AG08396 (cell line): ENCODE data around the gene ADAMTS16.

ENCODE experiments used
- DNase-seq: peaks from one replicate; pipeline ENCODE4 v3.0.0; 2012; ENCODE audit warnings: low spot score, mixed read lengths

The ADAMTS16 gene

DNA sequence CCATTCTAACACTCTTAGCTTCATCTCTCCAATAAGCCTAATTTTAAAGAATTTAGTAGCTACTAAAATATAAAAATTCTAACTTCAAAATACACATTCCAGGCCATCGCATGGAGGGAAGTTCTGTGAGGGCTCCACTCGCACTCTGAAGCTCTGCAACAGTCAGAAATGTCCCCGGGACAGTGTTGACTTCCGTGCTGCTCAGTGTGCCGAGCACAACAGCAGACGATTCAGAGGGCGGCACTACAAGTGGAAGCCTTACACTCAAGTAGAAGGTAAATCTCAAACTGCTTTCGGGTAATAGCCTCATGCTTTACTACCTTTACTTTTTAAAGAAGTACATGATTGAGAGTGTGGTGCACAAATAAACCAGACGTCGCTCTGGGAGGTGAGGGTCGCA, 94.8 kb downstream of the ADAMTS16 start:
- no peak for DNase-seq

DNA sequence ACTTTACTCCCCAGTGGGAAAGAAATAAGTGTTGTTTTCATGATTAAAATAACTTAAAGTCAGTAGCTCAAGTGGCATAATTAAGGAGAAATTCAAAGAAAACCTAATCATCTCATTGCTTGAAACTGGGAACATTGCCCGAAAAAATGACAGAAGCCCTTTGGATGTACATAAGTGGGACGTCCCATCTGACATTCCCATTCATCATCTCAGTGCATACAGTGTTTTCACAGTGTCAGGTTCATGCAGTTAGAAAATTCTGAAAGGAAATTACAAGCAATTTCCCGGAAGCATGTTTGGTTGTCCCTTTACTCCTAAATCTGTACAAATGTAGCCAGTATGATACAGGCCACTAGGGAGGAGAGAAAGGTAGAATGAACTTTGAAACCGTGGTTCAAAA, 95.6 kb downstream of the ADAMTS16 start:
- no peak for DNase-seq

DNA sequence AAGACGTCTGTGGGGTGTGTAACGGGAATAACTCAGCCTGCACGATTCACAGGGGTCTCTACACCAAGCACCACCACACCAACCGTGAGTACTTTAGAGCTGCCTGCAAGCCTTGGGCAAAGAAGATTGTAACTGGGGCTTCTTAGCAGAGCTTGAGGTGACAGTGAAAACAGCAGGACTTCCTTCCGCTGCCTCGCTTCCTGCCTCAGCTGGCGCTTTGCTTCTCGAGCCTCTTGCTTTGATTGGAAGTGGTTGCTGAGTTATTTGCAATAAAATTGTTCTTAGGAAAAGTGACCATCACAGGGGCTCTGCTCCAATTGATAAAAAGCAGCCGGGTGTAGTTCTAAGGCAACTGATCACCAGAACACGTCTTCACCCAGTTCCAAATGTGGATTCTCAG, 99.1 kb downstream of the ADAMTS16 start:
- DNase-seq, result no peak

DNA sequence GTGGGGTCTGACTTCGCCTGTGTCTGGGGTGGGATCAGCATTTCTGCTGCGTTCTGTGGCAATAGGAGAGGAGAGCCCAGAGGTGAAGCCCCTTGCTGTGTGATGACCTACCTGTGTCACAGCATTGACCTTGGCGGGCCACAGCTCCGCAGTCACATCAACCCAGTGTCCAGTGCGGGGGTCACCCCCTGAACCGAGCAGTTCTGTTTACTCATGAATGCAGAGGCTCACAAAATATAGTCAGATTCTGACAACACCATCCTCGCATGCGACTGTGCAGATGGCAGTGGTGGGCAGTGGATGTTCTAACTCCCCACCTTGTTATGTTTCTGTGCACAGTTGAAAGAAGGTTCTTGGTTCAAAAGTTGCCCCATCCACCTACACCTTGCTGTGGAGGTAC, 100.1 kb downstream of the ADAMTS16 start:
- DNase-seq, result no peak

DNA sequence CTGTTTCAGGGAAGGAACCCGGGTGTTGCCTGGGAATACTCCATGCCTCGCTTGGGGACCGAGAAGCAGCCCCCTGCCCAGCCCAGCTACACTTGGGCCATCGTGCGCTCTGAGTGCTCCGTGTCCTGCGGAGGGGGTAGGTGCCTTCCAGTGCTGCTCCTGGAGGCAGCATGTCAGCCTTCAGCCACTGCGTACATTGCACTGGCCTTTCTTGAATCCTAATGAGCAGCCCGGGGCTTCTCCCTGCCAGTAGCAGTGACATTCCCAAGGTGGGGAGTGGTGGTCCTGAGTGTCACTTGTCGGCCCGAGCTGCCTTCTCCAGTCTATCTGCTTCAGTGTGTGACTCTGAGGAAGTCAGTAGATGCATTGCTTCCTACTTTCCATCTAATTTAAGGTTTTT, 101.9 kb downstream of the ADAMTS16 start:
- DNase-seq, result no peak

DNA sequence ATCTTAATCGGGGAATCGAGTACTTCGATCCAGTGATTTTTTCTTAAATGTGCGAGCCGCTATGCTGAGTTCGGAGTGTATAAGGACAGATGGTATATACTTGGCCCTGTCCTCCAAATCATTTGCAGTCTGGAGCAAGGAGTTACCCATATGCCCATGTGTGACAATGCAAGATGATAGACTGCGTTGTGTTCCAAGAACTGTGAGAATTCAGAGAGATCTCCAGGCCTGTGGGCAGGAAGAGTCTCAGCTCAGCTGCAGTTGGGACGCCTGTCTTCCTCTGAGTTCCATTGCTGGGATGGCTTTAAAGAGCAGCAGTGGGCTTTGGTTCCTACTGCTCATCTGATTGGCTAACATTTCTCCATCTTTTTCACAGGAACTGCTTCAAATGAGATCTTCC, 106.6 kb downstream of the ADAMTS16 start:
- no peak for DNase-seq

DNA sequence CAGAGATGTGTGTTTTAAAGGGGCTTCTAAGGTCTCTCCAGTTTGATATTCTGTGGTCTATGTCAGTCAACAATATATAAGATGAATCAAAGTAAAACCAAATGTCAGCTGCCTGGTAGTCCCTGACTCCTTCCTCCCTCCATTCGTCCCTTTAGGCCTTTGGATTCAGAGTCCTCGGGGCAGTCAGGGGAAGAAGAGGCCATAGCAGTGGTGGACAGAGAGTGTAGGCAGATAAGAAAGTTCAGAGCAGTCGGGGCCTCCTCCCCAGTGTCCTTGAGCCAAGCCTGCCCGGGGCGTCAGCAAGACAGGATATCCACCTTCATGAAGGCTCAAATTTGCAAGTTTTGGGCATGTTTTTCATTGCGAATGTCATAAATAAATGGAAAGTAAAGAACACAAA, 110.6 kb downstream of the ADAMTS16 start:
- no peak for DNase-seq

DNA sequence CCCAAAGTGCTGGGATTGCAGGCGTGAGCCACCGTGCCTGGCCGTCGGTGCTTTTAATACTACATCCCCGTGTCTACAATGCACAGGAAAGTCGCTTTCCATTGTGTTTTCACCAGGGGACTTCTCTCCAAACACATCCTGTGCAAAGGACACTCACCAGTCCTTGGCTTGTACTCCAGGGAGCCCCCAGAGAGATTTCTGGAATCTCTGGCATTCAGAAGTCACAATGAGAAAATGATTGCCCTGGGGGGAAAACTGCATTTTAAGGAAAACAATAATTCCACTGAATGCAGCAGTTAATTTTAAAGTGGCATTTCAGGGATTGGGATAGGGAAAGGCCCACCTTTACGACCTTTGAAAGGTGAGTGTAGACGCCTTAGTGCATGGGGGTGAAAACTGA, 112.0 kb downstream of the ADAMTS16 start:
- no peak for DNase-seq

DNA sequence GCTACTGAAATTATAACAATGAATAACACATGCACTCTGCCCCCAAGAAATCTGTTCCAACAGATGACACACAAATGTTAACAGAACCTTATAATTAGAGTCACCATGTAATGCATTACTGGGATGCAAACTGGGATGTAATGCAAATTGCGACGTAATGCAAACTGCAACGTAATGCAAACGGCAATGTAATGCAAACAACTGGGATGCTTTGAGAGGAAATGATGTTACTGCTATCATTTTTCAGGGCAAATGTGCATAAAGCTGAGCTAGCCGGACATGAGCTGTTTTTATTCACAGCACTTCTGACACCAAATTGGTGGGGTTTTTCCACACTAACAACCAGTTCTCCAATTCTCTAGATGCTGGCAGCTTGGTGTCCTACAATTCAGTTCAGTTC, 117.2 kb downstream of the ADAMTS16 start:
- no peak for DNase-seq

DNA sequence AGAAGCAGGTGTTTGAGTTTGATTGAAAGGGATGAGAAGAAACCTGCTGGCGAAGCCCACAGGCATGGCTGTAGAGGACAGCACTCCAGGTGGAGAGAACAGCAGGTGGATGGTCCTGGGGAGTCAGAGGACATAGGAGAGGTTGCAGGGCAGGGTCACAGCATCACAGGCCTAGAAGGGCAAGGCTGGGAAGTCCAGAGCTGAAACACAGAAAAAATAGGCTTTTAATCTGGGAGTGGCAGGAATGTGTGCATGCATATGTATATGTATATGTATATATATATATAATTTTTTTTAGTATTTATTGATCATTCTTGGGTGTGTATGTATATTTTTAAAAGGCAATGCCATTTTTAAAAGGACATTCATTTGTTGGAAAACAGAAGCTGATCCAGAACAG, 118.4 kb downstream of the ADAMTS16 start:
- DNase-seq, result no peak

DNA sequence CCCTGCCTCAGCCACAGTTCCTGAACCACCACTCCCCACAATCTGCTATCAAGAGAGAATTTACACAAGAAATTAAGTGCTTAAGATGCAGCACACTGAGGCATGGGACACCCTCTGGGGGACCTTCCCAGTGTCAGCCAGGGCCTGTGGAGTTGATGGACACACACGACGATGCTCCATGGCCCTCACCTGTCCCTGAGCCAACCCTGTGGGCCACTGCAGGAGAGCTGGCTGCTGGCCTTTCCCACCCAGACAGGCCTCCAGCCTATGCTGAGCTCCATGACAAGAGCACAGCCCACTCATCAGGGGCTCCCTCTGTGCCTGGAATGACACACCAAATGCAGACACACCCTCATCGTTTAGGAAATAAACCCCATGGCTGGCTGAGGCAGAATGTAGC, 124.6 kb downstream of the ADAMTS16 start:
- no peak for DNase-seq

DNA sequence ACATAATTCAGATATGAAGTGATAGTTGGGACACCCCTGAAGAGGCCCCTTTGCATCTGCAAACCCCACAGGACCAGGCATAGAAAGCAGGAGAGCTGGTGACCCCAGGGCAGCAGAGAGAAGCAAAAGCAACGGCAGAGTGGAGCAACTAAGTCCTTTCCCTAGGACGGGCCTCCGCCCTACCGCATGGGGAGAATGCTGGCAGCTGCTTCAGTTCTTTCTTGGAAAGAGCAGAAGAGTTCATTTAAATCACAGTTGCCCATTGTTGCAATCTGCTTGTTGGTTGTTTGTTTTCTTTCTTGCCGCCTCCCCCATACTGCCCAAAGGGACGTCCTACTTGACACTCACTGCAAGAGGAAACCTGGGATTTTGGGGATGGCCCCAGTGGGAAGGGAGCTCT, 126.2 kb downstream of the ADAMTS16 start:
- no peak for DNase-seq

DNA sequence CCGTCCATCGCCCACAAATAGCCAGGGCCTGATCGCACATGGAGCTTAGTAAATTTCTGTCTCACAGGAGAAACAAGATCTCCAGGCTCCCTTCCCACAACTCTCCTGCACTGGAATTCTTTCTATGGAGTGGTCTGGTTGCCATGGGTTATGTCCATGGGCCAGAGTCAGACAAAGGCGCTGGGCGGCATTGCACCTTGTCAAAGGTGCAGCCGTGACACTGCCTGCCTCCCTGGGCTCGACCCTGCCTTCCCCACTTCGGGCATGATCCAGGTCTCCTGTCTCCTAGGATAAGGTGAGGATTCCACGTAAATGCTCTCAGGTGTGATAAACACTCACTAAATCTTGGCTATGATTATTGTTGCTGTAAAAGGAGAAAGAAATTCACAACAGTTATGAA, 130.0 kb downstream of the ADAMTS16 start:
- no peak for DNase-seq

DNA sequence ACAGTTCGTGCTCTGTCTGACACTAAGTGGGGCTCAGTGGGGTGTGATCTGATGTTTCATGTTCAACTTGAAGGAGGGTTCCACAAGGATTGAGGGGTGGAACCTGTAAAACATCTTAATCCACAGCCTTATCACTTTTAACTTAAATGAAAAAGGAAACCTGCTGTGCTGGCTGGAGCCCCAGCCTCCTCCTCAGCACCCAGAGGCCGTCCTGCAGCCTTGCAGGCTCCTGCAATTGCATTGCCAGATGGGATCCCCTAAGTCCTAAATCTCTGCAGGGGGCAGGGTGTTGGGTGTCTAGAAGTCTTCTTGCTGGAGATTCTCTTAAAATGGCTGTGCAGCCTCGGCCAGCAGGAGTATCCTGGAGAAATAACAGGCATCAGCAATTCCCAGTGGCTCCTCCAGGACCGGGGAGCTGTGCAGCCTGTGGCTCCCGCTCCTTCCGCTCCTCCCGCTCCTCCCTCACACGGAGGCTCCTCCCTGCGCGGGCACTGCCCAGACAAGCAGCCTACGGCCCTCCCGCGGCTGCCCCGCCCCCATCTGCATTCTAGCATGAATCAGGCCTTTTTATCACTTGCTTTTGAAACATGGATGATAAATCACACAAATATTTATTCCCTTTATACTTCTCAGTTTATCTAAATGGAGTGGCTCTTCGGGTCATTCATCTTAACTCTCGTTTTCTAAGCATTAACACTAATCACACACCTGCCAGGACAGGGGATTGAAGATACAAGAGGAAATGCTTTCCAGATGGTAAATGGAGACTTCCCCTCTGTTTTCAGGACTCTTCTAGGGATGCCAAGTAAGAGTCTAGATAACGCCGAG, 131.0 kb downstream of the ADAMTS16 start:
- DNase-seq, result peak; percentile 39

DNA sequence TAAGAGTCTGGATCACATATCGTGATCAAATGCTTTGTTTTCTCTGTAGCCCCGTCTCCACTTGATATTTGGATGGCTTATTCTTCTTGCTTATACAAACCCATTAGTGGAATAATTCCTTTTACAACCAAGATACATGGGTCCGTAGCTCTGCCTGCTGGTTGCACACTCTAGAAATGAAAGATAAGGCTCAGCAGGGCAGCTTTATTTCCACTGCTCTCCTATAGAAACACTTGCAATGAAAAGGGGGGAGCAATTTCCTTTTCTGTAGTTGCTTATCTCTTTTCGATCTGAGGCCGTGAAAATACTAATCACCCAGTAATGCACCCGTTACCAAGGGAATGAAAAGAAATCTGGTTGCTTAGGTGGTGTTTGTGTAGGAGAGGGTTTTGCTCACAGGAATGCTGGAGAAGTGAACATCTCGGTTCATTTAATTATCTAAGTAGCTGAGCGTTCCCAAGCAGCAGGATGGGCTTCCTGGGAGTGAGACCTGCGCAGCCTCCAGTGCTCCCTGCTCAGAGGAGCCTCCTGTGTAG, 131.7 kb downstream of the ADAMTS16 start:
- no peak for DNase-seq

DNA sequence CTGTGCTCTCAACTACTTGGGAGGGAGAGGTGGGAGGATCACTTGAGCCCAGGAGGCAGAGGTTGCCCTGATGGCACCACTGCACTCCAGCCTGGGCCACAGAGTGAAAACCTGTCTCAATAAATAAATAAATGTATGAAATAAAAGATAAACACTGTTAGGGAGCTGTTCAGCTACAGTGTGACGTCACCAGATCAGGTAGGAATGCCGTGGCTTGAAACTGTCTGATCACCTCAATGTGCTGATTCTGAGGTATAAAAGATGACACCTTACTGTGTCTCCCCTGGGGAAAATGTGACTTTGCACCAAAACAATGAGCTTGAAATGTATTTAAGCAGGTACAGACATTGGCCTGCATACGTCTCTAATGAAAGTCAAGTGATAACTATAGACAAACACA, 133.3 kb downstream of the ADAMTS16 start:
- DNase-seq, result no peak

DNA sequence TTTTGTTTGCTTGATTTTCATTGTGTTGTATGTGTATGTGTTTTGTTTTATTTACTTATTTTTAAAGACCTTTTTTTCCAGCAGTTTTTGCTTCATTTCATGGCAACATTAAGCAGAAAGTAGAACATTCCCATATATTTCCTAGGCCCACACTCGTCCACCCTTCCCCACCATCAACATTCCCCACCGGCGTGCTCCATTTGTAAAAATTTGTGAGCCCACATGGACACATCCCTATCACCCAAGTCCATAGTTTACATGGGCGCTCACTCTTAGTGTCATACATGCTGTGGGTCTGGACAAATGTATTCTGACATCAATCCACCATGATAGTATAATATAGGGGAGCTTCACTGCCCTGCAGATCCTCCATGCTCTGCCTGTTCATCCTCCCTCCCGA, 133.8 kb downstream of the ADAMTS16 start:
- DNase-seq, result no peak

DNA sequence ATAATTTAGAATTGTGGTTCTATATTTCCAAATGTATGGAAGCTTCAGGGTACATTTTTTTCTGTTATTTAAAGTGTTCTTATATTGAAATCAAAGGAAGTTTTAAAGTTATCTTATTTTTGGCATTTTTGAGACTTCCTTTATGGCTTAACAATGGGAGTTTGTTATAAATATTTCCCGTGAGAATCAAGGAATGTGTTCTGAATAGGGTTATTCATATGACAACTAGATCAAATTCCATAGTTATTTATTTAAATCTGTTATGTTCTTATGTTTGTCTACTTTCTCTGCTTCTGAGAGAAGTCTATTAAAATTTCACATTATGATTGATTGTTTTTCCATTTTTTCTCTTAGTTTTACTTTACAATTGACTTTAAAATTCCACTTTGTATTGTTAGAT, 135.1 kb downstream of the ADAMTS16 start:
- no peak for DNase-seq

DNA sequence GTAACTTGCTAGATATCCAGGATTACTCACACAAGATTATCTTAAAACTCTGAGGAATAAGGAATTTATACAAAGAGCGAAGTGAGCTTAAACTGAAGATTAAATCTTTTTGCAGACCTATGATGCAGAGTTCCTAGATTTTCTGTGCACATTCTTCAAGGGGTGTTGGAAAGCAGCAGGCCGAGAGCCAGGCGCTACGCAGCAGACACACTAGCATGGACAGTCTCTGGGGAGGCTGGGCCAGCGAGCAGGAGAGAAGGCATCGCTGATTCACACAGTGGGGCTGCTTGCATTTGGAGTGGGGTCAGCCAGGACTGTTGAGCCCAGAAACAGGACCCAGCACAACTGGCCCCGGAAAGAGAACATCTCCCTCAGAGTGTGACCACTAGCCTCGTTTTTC, 136.3 kb downstream of the ADAMTS16 start:
- DNase-seq, result no peak

DNA sequence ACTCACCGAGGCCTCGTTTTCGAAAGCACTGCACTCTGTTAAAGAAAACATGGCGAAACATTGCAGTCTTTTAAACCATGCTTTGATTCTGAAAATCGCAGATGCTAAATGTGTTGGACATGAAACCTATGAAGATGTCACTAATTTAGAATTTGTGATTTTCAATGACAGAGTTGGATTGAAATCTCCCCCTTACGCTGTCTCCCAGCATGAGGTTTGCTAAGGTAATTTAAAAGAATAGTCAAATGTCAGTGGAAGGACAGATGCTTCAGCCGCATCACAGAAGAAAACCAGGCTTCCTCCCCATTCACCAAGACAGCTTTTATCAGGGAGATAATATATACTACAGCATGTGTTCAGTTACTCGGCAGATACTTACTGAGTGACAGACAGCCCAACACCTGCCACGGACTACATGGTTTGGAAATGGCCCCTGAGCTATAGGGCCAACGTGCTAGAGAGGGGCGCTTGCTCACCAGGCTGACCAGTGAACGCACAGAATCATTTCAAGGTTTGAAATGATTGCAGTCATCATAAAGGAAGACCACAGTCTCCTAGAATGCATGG, 136.9 kb downstream of the ADAMTS16 start:
- DNase-seq, result no peak

DNA sequence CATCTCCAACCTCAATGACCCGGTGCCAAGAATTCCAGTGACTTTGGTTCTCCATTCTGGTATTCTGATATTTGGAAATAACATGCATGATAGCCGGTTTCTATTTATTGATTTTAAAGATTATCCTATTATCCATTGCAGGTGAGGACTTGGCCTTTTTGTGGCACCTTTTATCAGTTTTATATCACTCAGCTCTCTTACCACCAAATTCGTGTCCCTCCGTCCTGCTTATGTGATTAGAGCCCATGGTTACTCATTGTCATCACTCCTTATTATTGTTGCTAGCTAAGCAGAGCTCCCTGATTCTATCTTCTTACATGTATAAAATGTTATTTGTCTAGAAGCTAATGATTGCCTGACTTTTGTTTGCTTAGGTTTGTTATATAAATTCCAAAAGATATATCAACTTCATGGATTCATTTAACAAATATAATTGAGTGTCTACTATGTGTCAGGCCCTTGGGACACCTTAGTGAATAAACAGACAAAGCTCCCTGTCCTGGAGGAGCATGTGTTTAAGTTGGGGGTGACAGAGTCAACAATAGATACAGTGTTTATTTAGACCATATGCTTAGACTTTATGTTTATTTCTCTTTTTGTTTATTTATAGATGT, 138.2 kb downstream of the ADAMTS16 start:
- no peak for DNase-seq

DNA sequence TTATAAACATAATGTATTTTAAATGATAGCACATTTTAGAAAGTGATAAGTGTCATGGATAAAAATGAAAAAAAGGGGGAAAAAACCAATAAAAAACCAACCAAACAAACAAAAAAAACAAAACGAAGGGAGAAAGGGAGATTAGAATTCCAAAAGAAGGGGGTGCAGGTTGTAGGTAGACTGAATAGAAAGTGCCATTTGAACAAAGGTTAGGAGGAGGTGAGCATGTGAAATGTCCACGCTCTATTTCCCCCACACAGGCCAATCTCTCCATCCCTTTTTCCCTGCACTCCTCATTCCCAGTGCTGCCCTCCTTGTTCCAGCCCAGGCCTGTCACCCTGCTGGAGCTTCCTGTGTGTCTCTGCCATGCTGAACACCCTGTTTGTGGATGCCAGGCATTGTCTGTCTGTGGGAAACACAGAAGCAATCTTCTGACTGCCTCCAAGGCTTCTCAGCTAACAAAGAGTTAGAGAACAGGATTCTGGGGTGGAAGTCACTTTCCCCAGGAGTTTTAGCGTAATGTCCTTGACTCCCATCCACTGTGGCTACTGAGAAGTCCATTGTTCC, 138.8 kb downstream of the ADAMTS16 start:
- no peak for DNase-seq

DNA sequence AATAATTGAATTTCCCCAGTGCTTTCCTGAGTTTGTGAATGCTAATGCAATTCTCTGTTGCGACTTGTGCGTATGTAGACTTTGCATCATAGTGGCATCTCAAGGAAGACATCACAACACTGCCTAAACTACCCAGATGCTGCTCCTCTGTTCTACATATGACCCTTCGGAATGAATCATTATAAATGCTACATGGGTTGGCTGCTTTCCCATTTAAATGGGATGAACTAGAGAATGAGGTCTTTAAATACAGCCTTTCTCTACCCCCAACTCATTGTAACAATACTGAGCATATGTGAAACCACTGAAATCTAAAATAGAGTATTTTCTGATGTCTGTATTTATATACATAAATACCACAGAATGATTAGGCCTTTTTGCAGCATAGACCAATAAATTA, 145.8 kb downstream of the ADAMTS16 start:
- DNase-seq, result no peak
